Nephron (organoid): ENCODE measurements around the gene FILIP1.

Experiments
- H3K27ac Mint-ChIP-seq, 3 experiments: 2 replicates each; pipeline ENCODE4 v1.8.0; 2020; ENCODE audit warnings: mixed read lengths in 3 of 3, mild to moderate bottlenecking in 2 of 3, moderate library complexity in 1 of 3
- H3K27me3 Mint-ChIP-seq: 2 replicates; pipeline ENCODE4 v1.8.0; 2021; ENCODE audit warnings: low read depth, mild to moderate bottlenecking, moderate library complexity, mixed read lengths
- H3K36me3 Mint-ChIP-seq: 2 replicates; pipeline ENCODE4 v1.8.0; 2020; ENCODE audit warnings: low read depth, mixed read lengths
- H3K4me1 Mint-ChIP-seq: 2 replicates; pipeline ENCODE4 v1.8.0; 2020; ENCODE audit warnings: mixed read lengths
- H3K4me3 Mint-ChIP-seq, 3 experiments: 2 replicates each; pipeline ENCODE4 v1.8.0; 2020; ENCODE audit warnings: mild to moderate bottlenecking in 3 of 3, mixed read lengths in 3 of 3, moderate library complexity in 2 of 3
- H3K9me3 Mint-ChIP-seq: 2 replicates; pipeline ENCODE4 v1.8.0; 2020; ENCODE audit warnings: mixed read lengths
- CTCF ChIP-seq, 3 experiments: fragments of 200-600 bp; sonication (generic); IDR thresholded peaks; one replicate each; pipeline ENCODE4 v1.5.0; 2021; ENCODE audit warnings: antibody characterized with exemption in 3 of 3; ENCODE audit not compliant: unreplicated experiment in 3 of 3

FILIP1 gene

GRCh38 chr6:75244063-75244584 is 249.5 kb downstream of the FILIP1 start:
- peak overlapping the region; percentile 98 to 100 (median 98) for H3K4me3 Mint-ChIP-seq
- no peak for TF ChIP-seq CTCF (IDR thresholded peaks at IDR 0.05; ENCODE audit: unreplicated experiment in 3 of 3)
- no peaks in the 10 kb centered on the region for H3K9me3 Mint-ChIP-seq
- peaks cover 29% of the 10 kb centered on the region for H3K36me3 Mint-ChIP-seq
- no peaks in the 10 kb centered on the region for H3K27me3 Mint-ChIP-seq
- peak overlapping the region; percentile 99 for H3K27ac Mint-ChIP-seq
- H3K4me1 Mint-ChIP-seq, result peaks cover 32% of the 10 kb centered on the region

- H3K36me3 Mint-ChIP-seq, result peaks cover 34% of the 10 kb centered on the region
- H3K9me3 Mint-ChIP-seq, result no peaks in the 10 kb centered on the region
- peak within 1 kb of the TSS; percentile 98 to 100 (median 98) for H3K4me3 Mint-ChIP-seq
- TF ChIP-seq CTCF (IDR thresholded peaks at IDR 0.05; ENCODE audit: unreplicated experiment in 3 of 3), result no peak
- peaks cover 32% of the 10 kb centered on the region for H3K4me1 Mint-ChIP-seq
- H3K27me3 Mint-ChIP-seq, result no peaks in the 10 kb centered on the region
- H3K27ac Mint-ChIP-seq, result peak within 1 kb of the TSS; percentile 99
Measured at GRCh38 chr6:75243333-75244062, 250.1 kb downstream of the FILIP1 start, which contains the start of gene COX7A2. TSS of gene COX7A2 (minus strand) at chr6:75243801. CDS start at chr6:75243734, 67 bp downstream.
